Mucosa of rectum (tissue), 2 donors: Measurements from ENCODE around the gene TSPAN18.

Experiments
- H3K27ac ChIP-seq, 2 donors: one replicate each; pipeline ENCODE4 v1.7.0; 2013; ENCODE audit warnings: inconsistent platforms in 2 of 2, low read depth in 2 of 2, low read length in 2 of 2
- H3K27me3 ChIP-seq, 2 donors: one replicate each; pipeline ENCODE4 v1.7.0; 2013; ENCODE audit warnings: low read length in 2 of 2; ENCODE audit not compliant: control insufficient read depth in 2 of 2, insufficient read depth in 2 of 2
- H3K36me3 ChIP-seq, 2 donors: one replicate each; pipeline ENCODE4 v1.7.0; 2013; ENCODE audit warnings: low read length in 2 of 2; ENCODE audit not compliant: control insufficient read depth in 2 of 2, insufficient read depth in 2 of 2
- H3K4me1 ChIP-seq, 2 donors: one replicate each; pipeline ENCODE4 v1.7.0; 2013; ENCODE audit warnings: low read length in 2 of 2, mild to moderate bottlenecking in 1 of 2; ENCODE audit not compliant: control insufficient read depth in 2 of 2, insufficient read depth in 2 of 2
- H3K4me3 ChIP-seq, 2 donors: one replicate each; pipeline ENCODE4 v1.7.0; 2013; ENCODE audit warnings: low read length in 2 of 2
- H3K9ac ChIP-seq, 2 donors: one replicate each; pipeline ENCODE4 v1.7.0; 2013; ENCODE audit warnings: low read length in 2 of 2, low read depth in 1 of 2, mild to moderate bottlenecking in 1 of 2
- H3K9me3 ChIP-seq, 2 donors: one replicate each; pipeline ENCODE4 v1.7.0; 2013; ENCODE audit warnings: low read length in 2 of 2; ENCODE audit not compliant: control insufficient read depth in 2 of 2
- donor health status: healthy.
- donor health status: Normal muscosa, but diverticular disease.

TSPAN18 gene

DNA sequence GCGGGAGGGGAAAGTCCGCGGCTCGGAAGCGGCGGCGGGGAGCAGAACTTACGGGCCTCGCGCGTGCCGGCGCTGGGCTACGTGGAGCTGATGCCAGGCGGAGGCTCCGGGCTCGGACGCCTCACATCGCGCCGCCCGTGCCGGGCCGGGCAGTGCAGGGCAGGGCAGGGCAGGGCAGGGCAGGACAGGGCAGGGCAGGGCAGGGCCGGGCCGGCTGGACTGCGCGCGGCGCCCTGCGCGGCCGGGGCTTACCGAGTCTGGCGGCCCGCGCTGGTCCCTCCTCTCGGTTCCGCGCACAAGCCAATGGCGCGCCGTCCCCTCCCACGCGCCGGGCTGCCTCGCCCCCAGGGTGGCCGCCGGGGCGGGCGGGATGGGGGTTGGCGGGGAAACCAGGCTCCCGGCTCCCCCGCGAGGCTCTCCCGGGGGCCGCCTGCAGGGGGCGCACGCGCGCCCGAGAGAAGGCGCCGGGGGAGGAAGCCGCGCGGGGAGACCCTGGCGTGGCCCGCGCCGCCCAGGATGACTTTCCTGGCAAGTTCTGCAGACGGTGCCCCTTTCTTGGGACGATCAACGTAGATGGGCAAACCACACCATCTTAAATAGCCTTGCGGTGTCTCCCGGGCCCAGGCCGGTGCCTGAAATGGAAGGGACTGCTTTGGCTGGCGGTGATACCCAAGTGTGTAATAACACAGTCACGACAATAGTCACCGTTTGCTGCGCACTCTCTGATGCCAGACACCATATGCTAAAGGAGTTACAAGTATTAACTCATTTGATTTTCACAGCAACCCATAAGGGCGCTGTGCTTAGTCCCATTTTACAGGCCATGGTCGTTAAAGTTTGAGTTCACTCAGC lies 224.1 kb downstream of the TSPAN18 start, which contains the start of gene TP53I11:
TP53I11 (minus strand) TSS at position 259 of the 852 bp plus-strand sequence. CDS start 12,548 bp downstream, outside the sequence.
- H3K9ac ChIP-seq, result peak within 1 kb of the TSS; percentile 72 to 86
- peak within 1 kb of the TSS; percentile 90 to 91 for H3K27ac ChIP-seq
- H3K4me1 ChIP-seq, result peaks cover 19 to 41% of the 10 kb centered on the region in 2 donors
- H3K36me3 ChIP-seq, result peaks cover 3 to 7% of the 10 kb centered on the region in 2 donors
- no peaks in the 10 kb centered on the region for H3K27me3 ChIP-seq
- no peaks in the 10 kb centered on the region for H3K9me3 ChIP-seq
- H3K4me3 ChIP-seq, result peak within 1 kb of the TSS; percentile 80 to 81

DNA sequence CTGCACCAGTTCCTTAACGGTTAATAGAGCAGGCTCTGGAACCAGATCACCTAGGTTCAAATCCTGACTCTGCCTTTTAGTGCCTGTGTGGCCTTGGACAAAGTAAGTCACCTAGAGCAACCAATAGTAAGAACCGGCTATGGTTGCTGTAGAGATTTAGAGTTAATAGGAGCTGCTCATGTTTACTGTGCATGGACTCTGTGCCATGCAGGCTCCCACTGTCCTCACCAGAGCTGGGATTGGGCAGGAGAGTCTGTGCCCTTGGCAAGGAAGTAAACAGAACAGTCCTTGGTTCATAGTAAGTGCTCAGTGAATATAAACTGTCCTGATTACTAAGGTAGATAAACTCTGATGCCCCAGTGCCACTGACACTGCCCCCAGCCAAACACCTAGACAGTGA lies 225.3 kb downstream of the TSPAN18 start:
- Histone ChIP-seq H3K36me3 (no peaks in the 10 kb centered on the region), H3K9ac (no peak overlapping the region), H3K9me3 (no peaks in the 10 kb centered on the region), H3K27me3 (no peaks in the 10 kb centered on the region), H3K4me3 (no peak overlapping the region), H3K27ac (peak overlapping the region; percentile 90 to 91), H3K4me1 (peaks cover 22 to 44% of the 10 kb centered on the region in 2 donors)

DNA sequence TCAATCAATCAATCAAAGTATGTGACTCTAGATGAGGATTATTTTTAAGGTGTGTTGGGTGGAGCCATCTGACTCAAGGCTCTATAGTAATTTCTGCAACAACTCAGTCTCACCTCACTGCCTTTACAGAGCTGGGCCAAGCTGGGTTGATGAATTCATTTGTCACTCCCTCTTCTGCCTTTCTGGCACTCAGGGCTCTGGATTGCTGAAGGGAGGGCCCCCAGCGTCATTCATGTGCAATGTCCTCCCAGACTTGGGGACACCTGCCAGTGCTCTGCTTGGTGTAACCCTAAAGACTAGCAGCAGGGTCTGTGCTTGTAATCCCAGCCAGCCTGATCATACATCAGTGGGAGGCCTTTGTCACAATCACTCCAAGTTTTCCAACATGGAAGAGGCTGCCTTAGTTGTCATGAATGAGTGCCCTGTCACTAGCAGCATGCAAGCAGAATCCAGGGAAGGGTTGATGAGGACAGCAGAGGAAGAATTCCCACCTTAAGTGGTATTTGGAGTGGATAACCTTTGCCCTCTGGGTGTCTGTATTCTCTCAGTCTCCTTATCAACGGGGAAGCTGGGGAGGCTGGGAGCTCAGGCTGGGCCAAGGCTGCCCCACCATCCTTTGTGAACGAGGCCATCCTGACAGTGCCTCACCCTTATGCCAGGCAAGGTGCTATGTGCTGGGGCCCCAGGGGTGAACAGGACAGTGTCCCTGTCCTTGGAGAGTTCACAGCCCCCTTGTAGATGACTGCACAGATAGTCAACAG lies 225.9 kb downstream of the TSPAN18 start:
- no peaks in the 10 kb centered on the region for H3K36me3 ChIP-seq
- H3K9me3 ChIP-seq, result no peaks in the 10 kb centered on the region
- H3K27me3 ChIP-seq, result no peaks in the 10 kb centered on the region
- H3K9ac ChIP-seq, result no peak overlapping the region
- H3K27ac ChIP-seq, result peak overlapping the region; percentile 90 to 91
- H3K4me1 ChIP-seq, result peaks cover 25 to 44% of the 10 kb centered on the region in 2 donors
- H3K4me3 ChIP-seq, result no peak overlapping the region

DNA sequence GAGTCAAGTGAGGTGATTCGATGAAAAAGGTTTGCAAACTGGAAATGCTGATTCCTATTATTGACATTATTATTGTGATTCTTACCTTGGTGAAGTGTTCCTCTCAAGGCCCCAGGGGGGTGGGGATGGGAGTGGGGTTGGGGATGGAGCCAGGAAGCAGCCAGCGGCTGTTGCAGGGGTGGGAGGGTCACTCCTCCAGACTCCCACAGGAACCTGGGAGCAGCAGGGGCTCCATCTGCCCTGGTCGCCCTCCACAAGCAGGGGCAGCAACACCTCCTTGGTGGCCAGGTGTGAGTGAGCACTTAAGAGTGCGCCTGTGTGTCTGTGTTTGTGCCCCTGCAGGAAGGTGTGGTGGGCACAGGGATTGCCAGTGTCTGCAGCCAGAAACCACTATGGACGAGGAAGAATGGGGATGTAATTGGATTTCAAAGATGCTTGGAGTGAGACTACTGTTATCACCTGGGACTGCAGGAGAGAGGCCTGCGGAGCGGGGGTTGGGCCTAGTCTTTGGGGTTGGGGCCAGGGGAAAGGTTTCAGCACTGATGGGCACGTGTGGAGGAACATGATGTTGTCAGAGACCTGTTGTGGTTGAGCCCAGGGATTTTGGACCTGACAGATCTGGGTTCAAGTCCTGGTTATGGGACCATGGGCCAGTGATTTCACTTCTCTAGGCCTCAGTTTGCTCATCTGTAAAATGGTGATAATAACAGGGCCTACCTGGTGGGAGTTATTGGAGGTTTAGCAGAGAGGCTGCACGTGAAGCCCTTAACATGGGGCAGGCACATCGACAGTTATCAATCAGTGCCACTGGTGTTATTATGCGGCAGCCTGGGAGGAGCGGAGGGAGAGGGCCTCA lies 227.5 kb downstream of the TSPAN18 start:
- Histone ChIP-seq H3K9ac (peak overlapping the region in 1 of 2 donors; percentile 14), H3K27me3 (no peaks in the 10 kb centered on the region), H3K4me3 (no peak overlapping the region), H3K4me1 (peaks cover 33 to 49% of the 10 kb centered on the region in 2 donors), H3K27ac (peak overlapping the region; percentile 53 to 60), H3K36me3 (no peaks in the 10 kb centered on the region), H3K9me3 (no peaks in the 10 kb centered on the region)

DNA sequence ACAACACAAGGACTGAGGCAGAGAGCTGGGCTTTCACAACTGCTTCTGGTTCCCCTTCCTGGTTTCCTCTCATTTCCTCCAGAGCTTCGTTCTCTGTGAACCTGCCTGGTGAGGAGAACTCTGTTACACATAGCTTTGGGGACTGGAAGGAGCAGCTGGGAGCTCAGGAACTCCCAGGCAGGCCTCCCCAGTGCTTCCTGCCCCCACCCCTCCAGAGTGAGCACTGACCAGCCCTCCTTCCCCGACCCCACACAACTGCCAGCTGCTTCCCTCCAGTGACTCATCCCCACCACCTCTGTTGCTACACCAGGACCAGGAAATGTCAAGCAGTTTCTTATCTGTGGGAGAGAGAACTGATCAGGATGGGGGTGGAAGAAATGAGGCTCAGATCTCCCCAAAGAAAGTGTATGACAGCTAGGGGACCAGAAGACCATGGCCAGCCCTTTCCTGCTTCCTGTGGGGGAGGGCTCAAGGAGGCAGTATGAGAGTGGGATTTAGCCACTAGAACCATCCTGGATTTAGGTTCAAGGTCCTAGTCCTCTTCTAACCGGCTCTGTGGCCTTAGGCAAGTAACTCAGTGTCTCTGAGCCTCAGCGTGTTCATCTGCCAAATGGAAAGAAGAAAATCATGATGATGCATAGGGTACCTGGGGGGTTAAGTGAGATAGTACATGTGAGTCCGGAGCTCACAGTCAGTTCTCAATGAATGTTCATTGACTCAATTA lies 228.4 kb downstream of the TSPAN18 start:
- peak overlapping the region; percentile 53 to 60 for H3K27ac ChIP-seq
- no peak overlapping the region for H3K4me3 ChIP-seq
- peaks cover 33 to 49% of the 10 kb centered on the region in 2 donors for H3K4me1 ChIP-seq
- peak overlapping the region in 1 of 2 donors; percentile 14 for H3K9ac ChIP-seq
- H3K9me3 ChIP-seq, result no peaks in the 10 kb centered on the region
- H3K27me3 ChIP-seq, result no peaks in the 10 kb centered on the region
- no peaks in the 10 kb centered on the region for H3K36me3 ChIP-seq

DNA sequence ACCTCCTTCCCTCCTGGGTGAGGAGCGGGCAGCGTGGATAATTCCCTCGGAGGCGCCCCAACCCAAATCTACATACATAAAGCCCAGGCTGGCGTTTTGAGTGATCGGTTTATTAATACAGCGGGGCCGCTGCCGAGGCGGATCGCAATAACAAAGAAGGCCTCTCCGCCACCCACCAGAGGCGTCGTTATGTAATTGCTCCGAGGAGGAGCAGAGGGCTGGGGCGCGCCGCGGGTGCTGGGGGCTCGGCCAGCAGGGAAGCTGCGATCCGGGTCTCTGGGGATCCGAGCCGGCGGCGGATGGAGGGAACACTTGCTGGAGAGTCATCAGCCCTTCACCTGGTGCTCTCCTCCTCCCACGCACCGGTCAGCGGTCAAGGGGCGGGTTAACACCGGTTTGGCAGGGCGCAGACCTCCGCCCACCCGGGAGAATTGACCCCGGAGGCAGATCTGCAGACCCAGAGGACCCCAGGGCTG lies 230.3 kb downstream of the TSPAN18 start:
- H3K4me1 ChIP-seq, result peaks cover 33 to 40% of the 10 kb centered on the region in 2 donors
- no peaks in the 10 kb centered on the region for H3K9me3 ChIP-seq
- no peak overlapping the region for H3K4me3 ChIP-seq
- no peak overlapping the region for H3K27ac ChIP-seq
- H3K9ac ChIP-seq, result no peak overlapping the region
- no peaks in the 10 kb centered on the region for H3K27me3 ChIP-seq
- H3K36me3 ChIP-seq, result no peaks in the 10 kb centered on the region

DNA sequence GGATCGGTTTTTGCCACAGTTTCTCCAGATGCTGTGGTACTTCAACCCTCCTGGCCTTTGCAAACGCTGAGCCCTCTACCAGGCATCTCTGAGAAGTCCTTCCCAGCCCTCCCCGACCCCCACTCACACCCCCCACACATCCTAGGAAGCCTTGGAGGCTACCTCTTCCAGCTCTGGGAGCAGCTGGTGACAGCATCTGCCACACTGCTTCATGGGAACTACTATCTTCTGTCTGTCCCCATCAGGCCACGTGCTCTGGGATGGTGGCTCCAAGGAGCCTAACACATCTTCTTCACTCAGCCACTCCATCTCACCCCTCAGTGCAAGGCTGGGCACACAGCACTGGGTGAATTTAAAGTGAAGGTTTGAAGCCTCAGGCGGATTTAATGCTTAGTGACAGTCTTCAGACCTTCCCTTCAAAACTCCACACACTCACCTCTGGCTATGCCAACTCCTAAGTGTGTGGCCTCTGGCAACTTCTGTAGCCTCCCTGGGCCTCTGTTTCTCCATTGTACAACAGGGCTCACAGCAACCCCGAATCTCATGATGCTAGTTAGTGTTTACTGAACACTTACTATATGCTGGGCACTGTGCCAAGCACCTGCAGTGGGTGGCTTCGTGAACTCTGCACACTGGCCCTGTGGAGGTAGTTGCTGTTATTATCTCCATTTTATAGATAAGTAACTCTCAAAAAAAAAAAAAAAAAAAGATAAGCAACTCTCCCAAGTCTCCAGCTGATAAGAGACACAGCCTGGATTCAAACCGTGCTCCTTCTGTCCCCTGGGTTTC lies 231.2 kb downstream of the TSPAN18 start:
- Histone ChIP-seq H3K9ac (no peak overlapping the region), H3K4me1 (peaks cover 31 to 32% of the 10 kb centered on the region in 2 donors), H3K27ac (peak overlapping the region; percentile 54 to 71), H3K4me3 (no peak overlapping the region), H3K36me3 (no peaks in the 10 kb centered on the region), H3K9me3 (no peaks in the 10 kb centered on the region), H3K27me3 (no peaks in the 10 kb centered on the region)

DNA sequence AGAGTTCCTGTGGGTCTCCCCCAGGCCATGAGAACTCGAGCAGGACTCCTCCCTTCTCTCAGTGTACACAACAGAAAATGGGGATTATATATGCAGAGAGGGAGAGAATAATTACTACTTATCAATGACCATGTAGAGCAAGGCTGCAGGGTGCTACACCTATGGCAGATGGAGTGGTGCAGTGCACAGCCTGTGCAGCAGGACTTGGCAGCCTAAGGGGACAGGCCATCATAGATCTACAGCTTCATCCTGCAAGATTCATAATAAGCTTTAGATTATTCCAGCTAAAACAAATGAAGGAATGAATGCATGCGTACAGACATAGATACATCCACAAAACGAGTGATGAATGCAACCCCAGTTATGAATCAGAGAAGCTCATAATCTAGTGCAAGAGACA lies 232.3 kb downstream of the TSPAN18 start:
- Histone ChIP-seq H3K36me3 (no peaks in the 10 kb centered on the region), H3K27me3 (no peaks in the 10 kb centered on the region), H3K9me3 (no peaks in the 10 kb centered on the region), H3K27ac (peak overlapping the region; percentile 54 to 71), H3K9ac (peak overlapping the region in 1 of 2 donors; percentile 37), H3K4me3 (no peak overlapping the region), H3K4me1 (peaks cover 26 to 30% of the 10 kb centered on the region in 2 donors)
